Non-pigmented ciliary epithelial cell (primary cell): ENCODE data around the gene CERS3.

ENCODE experiments used
- DNase-seq: peaks from one replicate; pipeline ENCODE4 v3.0.0-alpha.2; 2010; ENCODE audit warnings: low read depth

CERS3 gene

GRCh38 chr15:100528833-100529428, at the start of gene CERS3:
CERS3 (minus strand) TSS chr15:100528950; CDS start chr15:100501849, 27,101 bp downstream.
- no peak for DNase-seq

GRCh38 chr15:100573526-100573925, 44.8 kb upstream of the CERS3 start:
- DNase-seq: no peak

- DNase-seq: no peak
Observed at GRCh38 chr15:100572362-100572983, 43.7 kb upstream of the CERS3 start.

GRCh38 chr15:100571592-100572167, 42.9 kb upstream of the CERS3 start:
- no peak for DNase-seq

GRCh38 chr15:100570735-100571313, 42.1 kb upstream of the CERS3 start:
- DNase-seq: no peak

GRCh38 chr15:100570275-100570674, 41.5 kb upstream of the CERS3 start:
- no peak for DNase-seq

GRCh38 chr15:100569391-100569790, 40.6 kb upstream of the CERS3 start:
- DNase-seq: no peak

GRCh38 chr15:100566850-100567628, 38.3 kb upstream of the CERS3 start:
- DNase-seq: no peak

- DNase-seq: no peak
Observed at GRCh38 chr15:100565591-100565990, 36.8 kb upstream of the CERS3 start.

GRCh38 chr15:100560323-100560722, 31.6 kb upstream of the CERS3 start:
- no peak for DNase-seq

GRCh38 chr15:100559330-100559729, 30.6 kb upstream of the CERS3 start:
- DNase-seq: peak; percentile 5

- no peak for DNase-seq
Observed at GRCh38 chr15:100558771-100559254, 30.1 kb upstream of the CERS3 start.

- no peak for DNase-seq
Observed at GRCh38 chr15:100553468-100553867, 24.7 kb upstream of the CERS3 start.

- no peak for DNase-seq
Observed at GRCh38 chr15:100547961-100548360, 19.2 kb upstream of the CERS3 start.

- DNase-seq: no peak
Observed at GRCh38 chr15:100544946-100545345, 16.2 kb upstream of the CERS3 start.

GRCh38 chr15:100544338-100544841, 15.6 kb upstream of the CERS3 start:
- DNase-seq: no peak

GRCh38 chr15:100542290-100542689, 13.5 kb upstream of the CERS3 start:
- DNase-seq: no peak

GRCh38 chr15:100537331-100537730, 8.6 kb upstream of the CERS3 start:
- no peak for DNase-seq

GRCh38 chr15:100536733-100537132, 8.0 kb upstream of the CERS3 start:
- no peak for DNase-seq

GRCh38 chr15:100533886-100534285, 5.1 kb upstream of the CERS3 start:
- DNase-seq: no peak

GRCh38 chr15:100531823-100532327, 3.1 kb upstream of the CERS3 start:
- DNase-seq: no peak

- no peak for DNase-seq
Observed at GRCh38 chr15:100531204-100531603, 2.5 kb upstream of the CERS3 start.
